DMS79 treated with DMSO at 0.1 percent for 48 hours (cell line): ENCODE data around the gene ATP1B1.
"Not testable (repeated sequence)": the region's sequence is repeated elsewhere in the genome, so short reads cannot be mapped to it uniquely, and the experiment has no call there.

ENCODE experiments used
- DNase-seq: peaks from one replicate; lab custom pipeline; 2025; lab: John Stamatoyannopoulos, UW

The ATP1B1 gene

GRCh38 chr1:169115891-169116585, 9.5 kb downstream of the ATP1B1 start:
- DNase-seq = no peak

DNA sequence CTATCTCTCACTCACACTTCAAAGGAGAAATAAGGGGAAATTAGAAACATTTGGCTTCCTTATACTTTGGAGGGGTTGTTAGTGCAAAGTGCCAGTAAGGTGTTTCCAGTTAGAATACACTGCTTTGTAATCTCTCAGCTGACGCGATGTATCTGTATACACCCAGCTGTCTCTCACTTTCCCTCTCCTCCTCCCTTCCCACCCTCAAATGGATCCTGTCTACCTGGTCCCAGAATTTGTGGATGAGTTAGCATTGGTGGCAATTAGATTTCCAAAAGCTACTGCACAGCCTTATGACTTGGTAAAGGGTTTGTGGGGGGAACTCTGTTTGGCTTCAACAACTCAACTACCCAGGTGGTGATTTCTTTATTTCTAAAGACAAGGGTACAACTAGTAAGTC, 10.5 kb downstream of the ATP1B1 start:
- no peak for DNase-seq

- no peak for DNase-seq
Observed at GRCh38 chr1:169117599-169117998, 11.1 kb downstream of the ATP1B1 start.

DNA sequence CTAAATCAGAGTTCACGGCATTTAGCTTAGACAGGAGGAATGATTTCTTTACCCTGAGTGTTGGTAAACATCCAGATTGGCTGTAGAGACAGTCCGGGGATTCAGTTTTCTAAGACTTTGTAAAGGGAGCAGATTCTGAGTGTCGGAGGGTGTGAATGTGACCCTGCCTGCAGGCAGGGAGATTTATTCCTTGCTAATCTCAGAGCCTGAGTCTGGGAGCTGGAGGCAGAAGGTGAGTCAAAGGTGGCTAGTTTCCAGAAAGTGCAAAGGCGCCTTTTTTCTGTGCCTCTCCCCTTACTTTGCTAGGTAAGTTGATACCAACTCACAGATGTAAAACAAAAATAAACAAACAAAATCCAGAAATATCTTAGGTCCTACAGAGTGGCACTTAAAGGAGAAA, 11.7 kb downstream of the ATP1B1 start:
- DNase-seq = no peak

GRCh38 chr1:169119405-169119804, 12.9 kb downstream of the ATP1B1 start:
- no peak for DNase-seq

DNA sequence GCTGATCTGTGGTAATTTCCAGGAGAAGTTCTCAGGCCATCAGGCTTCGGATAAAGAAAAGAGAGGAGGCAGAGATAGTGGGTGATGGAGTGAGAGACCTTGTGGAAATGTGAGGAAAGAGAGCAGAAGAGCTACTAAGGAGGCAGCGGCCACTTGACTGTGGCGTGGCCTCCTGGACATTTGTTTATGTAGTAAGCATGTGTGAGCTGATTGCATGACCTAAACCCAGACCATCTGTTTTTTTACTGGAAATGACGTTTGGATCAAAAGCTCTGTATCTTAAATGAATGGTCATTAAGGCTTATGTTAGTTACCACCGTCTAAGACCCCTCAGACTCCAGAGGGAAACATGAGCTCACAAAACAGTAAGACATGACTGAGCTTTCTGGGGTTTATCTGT, 13.6 kb downstream of the ATP1B1 start:
- DNase-seq = no peak

DNA sequence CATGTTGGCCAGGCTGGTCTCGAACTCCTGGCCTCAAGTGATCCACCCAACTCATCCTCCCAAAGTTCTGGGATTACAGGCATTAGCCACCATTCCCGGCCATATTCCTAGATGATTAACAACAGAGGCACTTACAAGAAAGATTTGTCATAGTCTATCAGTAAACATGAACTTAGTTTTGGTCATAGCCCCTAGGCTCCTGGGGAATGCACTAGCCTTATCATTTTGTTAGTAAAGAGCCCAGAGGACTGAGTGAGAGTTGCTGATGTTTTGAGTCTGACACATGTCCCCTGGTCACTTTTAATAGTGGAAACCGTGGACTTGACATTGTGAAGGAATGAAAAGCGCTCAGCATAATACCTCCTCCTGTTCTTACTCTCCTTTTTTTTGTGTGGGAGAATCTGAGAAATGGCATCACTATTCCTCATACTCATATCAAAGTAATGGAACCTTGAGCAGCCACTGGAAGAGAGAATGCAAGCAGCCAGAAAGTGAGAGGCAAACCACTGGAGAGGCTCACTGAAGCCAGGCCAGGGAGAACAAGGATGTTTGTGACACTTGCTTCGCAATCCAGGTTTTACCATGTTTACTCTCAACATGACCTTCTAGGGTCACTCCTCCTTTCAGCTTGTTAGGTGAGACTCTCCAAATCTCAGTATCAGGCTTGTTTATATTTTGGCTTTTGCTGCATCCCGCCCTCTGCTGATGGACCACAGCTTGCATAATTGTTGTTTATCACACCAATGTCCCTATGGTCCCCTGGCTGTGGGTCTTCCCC, 14.8 kb downstream of the ATP1B1 start:
- DNase-seq = no peak

- DNase-seq = no peak
Observed at GRCh38 chr1:169122976-169123375, 16.5 kb downstream of the ATP1B1 start.

DNA sequence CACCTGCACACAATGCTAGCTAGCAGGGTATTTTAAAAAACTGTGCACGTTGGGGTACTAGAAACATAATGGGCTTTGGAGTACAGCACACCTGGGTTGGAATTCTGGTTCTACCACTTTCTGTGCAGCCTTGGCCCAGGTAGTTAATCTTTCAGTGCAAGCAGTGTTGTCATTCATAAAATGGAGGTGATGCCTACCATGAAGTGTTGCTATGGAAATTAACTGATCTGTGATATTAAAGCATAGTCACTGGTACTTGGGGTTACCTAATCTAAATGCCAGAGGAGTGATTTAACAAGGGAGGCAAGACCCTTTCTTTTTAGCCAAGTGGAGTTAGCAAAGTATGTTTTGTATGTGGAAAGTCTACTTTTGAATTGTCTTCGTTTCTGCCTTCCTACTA, 18.0 kb downstream of the ATP1B1 start:
- peak; percentile 17 for DNase-seq

- DNase-seq = not testable (repeated sequence)
Observed at GRCh38 chr1:169125597-169125996, 19.1 kb downstream of the ATP1B1 start.

GRCh38 chr1:169126335-169126734, 19.8 kb downstream of the ATP1B1 start:
- DNase-seq = no peak

DNA sequence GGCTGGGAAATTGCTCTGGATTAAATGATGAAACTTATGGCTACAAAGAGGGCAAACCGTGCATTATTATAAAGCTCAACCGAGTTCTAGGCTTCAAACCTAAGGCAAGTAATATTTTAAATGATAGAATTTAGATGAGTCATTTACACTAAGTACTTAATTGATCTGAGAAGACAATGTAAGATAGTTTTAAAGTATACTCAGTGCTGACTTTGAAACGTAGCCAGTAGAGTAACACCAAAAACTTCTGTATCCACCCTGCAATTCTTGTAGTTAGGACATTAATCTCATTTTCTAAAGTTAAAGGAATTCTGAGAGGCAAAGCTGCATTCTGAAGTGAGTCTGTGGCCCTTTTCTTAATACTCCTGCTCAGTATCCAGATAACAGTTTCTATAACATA, 20.8 kb downstream of the ATP1B1 start:
- no peak for DNase-seq

DNA sequence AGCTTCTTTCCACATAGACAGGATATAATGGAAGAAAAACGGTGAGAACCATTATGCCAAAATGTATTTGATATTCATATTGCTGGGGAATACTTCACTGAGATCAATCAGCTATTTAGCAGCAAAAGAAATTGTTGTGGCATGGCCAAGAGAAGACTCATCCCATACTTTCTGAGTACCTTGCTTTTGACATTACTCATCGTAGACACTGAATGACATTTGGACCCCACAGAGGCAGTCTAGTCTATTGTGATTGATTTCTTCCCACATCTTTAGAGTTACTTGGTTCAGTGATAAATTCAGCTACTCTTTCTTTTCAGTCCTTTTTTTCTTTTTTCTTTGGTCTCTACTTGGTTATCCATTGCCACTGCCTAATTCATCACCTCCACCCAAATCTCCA, 22.1 kb downstream of the ATP1B1 start:
- no peak for DNase-seq

GRCh38 chr1:169129109-169129784, 22.8 kb downstream of the ATP1B1 start:
- no peak for DNase-seq

- no peak for DNase-seq
Observed at GRCh38 chr1:169130683-169131082, 24.2 kb downstream of the ATP1B1 start.

- DNase-seq = no peak
Observed at GRCh38 chr1:169132512-169133227, 26.2 kb downstream of the ATP1B1 start.

GRCh38 chr1:169133228-169133576, 26.7 kb downstream of the ATP1B1 start:
- DNase-seq = no peak

- DNase-seq = no peak
Observed at GRCh38 chr1:169133801-169134502, 27.5 kb downstream of the ATP1B1 start.

- no peak for DNase-seq
Observed at GRCh38 chr1:169137357-169137756, 30.9 kb downstream of the ATP1B1 start.

GRCh38 chr1:169138866-169139670, 32.6 kb downstream of the ATP1B1 start:
- DNase-seq = no peak

DNA sequence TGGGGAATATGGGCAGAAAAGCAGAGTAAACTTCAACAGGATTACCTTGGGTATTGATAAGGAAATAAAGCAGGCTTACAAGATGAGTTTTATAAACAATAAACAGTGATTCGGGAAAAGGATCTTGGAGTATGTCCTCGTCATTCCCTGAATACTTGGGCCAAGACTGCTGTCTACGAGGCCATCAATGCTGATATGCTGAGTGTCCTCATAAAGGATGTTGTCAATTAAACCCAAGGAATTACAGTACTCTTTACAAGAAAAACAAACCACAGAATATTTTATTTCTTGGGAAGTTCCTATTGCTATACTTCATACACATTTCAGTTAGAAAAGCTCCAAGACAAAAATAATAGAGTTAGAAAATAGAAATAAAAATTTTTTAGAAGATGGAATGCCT, 34.9 kb downstream of the ATP1B1 start:
- DNase-seq = no peak
